HTR-8/SVneo (cell line): ENCODE results near the gene FBXL3.
A peak's percentile ranks its signal among the peaks of the same experiment; 100 is the strongest.
"Not testable (repeated sequence)": the region's sequence is repeated elsewhere in the genome, so short reads cannot be mapped to it uniquely, and the experiment has no call there.

ENCODE experiments used
- DNase-seq: peaks from one replicate; pipeline ENCODE4 v3.0.0; 2011; ENCODE audit warnings: low spot score, mixed read lengths; ENCODE audit not compliant: insufficient read length
- FAIRE-seq: peaks from 2 replicates; lab custom pipeline; 2011; peaks lifted over from hg19 to GRCh38; lab: Jason Lieb, UNC

FBXL3 gene

DNA sequence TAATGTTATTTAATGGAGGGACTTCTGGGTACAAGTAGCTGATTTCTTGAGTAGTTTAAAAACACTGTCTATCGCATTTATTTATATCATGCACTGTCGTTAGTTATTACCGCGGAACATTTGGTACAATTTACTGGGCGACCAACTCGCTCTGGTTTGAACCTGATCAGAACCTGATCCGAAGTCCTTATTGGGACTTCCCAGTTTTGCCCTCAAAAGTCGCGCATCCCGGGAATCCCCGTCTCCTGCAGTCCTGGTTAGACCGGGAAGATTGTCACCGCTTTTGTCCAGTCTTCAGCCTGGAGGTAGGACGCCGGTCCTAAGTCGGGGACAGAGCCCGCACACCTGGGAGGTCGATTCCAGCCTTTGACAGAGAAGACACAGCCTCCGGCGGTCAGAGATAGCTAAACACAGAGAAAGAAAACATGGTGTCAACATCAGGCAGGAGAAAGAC is 34.4 kb downstream of the FBXL3 start:
- no peak for FAIRE-seq
- no peak for DNase-seq

DNA sequence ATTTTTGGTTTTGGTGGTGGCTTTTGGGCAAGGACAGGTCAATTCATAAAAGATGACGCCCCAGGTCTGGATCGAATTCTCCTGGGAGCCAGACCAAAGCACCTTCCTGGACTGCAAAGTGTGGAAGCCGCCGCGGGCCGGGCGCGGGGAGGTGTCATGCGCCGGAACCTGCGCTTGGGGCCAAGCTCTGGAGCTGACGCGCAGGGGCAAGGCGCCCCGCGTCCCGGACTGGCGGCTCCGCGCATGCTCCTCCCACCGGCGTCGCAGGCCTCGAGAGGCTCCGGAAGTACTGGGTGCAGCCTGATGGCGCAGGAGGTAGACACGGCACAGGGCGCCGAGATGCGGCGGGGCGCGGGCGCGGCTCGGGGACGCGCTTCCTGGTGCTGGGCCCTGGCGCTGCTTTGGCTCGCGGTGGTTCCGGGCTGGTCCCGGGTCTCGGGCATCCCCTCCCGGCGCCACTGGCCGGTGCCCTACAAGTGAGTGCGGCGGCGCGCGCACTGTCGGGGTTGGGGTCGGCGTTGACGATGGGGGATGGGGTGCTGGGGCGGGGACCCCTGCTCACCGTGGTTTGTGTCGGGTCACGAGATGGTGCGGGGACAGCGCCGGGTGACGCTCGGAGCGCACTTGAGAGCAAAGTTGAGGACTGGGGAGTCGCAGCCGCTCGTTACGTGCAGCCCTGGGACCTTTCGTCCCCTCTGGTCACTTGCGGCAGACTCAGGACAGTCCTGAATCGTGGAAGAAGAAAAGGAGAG is 35.0 kb downstream of the FBXL3 start, which contains the start of gene CLN5:
Gene CLN5, plus strand, starts transcription at position 286 of the 752 bp plus-strand sequence. Its CDS starts 18 bp downstream, at position 304.
- FAIRE-seq (peak; percentile 68), DNase-seq (peak; percentile 83)

GRCh38 chr13:76991432-76991795 is 35.5 kb downstream of the FBXL3 start:
- no peak for FAIRE-seq
- DNase-seq = no peak

DNA sequence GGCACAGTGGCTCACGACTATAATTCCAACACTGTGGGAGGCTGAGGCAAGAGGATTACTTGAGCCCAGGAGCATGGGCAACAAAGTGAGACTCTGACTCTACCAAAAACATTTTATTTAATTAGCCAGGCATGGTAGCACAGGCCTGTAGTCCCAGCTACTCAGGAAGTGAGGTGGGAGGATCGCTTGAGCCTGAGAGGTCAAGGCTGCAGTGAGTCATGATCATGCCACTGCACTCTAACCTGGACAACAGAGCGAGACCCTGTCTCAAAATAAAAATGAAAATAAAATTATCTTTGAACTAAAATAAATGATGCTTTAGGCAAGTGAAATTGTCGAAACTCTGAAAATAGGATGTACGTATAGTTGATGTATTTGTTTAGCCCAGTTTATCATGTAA is 43.3 kb downstream of the FBXL3 start:
- FAIRE-seq (no peak), DNase-seq (no peak)

DNA sequence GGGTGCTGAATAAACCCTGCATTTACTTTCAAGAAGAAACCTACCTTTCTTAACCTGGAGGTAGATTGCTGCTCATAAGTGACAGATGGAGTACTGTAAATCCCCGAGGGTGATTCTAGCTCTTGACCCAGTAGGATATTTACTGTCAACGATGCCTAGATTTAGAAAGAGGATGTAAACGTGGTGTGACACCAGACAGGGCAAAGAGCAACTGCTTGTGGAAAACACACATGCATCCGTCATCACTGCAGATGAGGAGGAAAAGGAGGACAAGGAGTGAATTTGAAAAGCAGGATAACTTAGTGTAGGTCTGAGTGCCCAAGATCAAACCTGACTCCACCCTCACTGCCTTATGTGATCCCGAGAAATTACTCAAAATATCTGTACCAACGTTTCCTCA is 44.9 kb downstream of the FBXL3 start:
- FAIRE-seq (no peak), DNase-seq (no peak)

DNA sequence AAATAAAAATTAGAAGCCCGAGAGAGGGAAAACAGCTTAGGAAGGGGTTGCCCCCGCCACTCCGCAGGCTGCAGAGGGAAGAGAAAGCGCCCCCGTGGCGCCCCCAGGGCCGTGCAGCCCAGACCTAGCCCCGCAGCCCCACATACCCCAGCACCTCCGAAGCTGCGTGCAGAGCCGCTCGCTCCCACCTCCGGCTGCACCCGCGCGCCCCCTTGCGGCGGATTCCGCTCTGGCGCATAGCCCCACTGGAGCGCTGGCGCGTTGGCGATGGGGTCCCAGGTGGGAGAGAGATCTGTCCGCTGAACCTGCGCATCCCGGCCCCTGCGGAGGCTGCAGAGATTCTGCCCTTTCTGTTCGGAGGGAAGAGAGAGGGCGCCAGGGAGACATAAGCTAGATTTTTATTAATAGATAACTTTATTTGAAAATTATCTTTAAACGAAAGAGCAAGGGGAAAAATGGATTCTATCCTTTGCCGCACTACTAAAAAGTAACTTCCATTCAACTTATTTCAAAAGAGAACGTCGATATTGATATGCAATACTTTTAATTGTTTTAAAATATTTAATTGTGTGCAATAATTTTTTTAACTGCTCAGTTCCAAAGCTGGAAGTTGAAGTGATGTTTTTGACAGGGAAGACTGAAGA is 46.8 kb downstream of the FBXL3 start:
- peak; percentile 72 for DNase-seq
- FAIRE-seq = no peak

- DNase-seq (no peak), FAIRE-seq (no peak)
Observed at GRCh38 chr13:76976929-76977328, 50.0 kb downstream of the FBXL3 start.

GRCh38 chr13:76976490-76976889 is 50.5 kb downstream of the FBXL3 start:
- no peak for FAIRE-seq

DNA sequence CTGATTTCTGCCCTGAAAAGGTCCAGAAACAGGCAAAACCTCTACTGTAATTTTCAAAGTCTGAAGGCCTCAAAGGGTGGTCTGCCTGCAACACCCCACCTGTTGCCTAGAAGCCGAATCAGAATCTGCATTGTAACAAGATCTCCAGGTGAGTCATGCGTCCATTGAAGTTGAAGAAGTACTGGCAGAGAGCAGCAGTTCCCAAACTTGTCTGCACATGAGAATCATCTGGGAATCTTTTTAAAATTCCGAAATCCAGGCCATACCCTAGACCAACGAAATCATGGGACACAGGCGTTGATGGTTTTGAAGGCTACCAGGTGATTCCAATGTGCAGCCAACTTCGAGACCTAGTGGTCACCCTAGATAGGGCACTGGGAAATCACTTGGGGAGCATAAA is 51.1 kb downstream of the FBXL3 start:
- no peak for FAIRE-seq
- no peak for DNase-seq

More at GRCh38 chr13:76976490-76976889, 50.5 kb downstream of the FBXL3 start:
- no peak for DNase-seq

- FAIRE-seq (no peak), DNase-seq (no peak)
Observed at GRCh38 chr13:76974618-76974975, 52.4 kb downstream of the FBXL3 start.

DNA sequence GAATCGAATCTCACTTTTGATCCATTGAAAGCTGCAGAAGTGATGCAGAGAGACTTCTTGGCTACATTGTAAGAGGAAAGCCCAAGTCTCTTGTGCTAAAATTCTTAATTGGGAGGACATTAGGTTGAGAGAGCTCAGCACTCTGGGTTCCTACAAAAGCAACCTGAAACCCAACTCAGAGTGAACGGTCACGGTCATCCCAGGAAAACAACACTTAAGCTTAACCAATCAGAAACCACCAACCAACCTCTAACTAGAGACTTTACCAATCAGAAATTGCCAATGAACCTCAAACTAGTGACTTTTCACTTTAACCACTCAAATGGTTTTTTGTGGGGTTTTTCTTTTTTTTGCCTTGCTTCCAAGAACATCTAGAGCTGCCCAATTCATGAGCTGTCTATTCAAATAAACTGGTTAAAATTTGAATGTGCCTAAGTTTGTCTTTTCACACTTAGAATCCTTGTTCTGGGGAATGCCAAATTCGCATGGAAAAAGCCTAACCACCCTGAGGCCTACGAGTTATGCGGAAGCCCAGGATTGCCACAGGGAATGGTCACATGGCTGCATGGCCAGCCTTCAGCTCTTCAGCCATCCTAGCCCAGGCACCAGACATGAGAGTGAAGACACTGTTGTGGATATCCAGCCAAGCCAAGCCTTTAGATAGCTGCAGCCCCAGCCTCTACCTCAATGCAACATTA is 52.9 kb downstream of the FBXL3 start:
- DNase-seq (no peak), FAIRE-seq (no peak)

GRCh38 chr13:76971851-76972829 is 54.8 kb downstream of the FBXL3 start:
- FAIRE-seq = no peak
- DNase-seq = no peak

- FAIRE-seq = no peak
- no peak for DNase-seq
Observed at GRCh38 chr13:76971215-76971614, 55.7 kb downstream of the FBXL3 start.

DNA sequence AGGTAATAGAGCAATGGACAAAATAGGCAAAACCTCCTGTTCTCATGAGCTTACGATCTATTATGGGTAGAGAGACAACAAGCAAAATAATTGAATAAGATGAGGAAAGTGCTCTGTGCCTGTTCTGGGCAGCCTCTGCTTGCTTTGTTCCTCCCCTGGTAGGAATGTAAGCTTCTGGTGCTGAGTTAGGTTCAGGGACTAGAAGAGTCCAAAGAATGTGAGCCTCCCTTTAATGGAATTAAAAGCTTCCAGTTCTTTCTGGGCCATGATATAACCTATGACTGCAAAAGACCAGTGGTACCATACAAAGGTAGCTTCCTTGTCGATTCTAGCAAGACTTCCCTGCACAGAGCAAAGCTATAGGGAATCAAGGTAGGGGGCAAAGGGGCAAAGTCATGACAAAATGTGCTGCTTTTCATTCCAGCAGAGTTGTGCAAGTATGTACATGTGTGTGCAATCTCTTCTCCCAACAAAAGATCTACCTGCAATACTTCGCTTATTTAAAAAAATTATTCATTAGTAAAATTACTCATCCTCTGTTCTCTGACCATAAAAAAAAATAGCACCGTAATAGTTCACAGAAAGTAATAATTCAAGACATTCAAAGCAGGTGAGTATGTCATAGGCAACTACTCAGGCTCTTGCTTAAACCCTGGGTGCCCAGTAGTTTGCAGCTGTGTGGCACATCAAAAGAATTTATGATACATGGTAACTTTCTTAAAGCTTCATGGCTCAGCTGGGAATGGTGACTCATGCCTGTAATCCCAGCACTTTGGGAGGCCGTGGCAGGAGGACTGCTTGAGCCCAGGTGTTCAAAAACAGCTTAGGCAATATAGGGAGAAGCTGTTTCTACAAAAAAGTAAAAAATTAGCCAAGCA is 57.2 kb downstream of the FBXL3 start:
- FAIRE-seq (no peak), DNase-seq (no peak)

DNA sequence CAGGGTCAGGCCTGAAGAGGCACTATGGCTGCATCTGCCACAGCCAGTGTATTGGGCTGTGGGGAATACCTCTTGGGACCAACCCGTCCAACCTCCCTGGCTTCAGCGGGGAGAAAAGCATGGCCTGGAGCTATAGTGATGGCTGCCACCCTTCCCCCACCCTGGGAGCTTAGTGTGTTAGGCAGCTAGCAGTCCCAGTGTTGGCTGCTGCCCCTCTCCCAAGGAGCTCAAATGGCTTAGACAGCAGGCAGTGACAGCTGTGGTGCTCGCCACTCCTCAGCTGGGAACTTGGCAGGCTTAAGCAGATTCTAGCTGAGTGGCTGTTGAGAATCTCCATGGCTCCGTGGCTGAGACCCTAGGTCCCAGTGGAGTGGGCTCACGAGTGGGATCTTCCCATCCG is 58.9 kb downstream of the FBXL3 start:
- DNase-seq (no peak), FAIRE-seq (no peak)

DNA sequence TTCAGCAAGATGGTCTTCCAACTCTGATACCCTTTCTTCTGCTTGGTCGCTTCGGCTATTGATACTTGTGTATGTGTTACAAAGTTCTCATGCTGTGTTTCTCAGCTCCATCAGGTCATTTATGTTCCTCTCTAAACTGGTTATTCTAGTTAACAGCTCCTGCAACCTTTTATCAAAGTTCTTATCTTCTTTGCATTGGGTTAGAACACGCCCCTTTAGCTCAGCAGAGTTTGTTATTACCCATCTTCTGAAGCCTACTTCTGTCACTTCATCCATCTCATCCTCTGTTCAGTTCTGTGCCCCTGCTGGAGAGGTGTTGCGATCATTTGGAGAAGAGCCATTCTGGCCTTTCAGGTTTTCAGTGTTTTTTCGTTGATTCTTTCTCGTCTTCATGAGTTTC is 59.9 kb downstream of the FBXL3 start:
- FAIRE-seq (no peak), DNase-seq (no peak)

DNA sequence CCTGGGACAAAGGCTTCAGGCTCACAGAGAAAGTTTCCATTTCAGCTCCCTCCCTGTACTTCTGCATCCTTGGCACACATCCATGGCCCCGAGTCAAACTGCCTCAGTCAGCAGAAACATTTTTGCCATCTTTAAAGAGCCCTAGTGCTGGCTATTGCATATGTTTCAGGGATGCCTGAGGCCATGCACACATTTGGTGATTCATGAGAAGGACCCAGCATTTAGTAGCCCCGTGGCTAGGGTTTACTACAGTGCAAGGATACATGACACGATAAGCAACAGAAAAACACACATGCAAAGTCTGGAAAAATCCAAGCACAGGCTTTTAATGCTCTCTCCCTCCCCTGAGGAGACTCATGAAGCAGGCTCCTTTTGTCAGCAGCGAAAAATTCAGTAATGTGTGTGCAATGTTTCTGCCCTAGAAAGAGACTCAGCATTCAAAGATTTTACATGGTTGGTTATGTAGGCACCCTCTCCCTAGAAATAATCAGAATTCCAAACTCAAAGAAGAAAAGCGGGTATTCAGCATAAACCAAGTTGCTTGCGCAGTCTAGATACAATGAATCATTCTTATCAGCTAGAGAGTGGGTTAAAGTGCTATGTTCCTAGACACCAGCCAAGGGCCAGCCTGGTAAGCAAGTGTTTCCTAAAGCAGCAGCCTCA is 61.1 kb downstream of the FBXL3 start:
- no peak for DNase-seq
- no peak for FAIRE-seq

DNA sequence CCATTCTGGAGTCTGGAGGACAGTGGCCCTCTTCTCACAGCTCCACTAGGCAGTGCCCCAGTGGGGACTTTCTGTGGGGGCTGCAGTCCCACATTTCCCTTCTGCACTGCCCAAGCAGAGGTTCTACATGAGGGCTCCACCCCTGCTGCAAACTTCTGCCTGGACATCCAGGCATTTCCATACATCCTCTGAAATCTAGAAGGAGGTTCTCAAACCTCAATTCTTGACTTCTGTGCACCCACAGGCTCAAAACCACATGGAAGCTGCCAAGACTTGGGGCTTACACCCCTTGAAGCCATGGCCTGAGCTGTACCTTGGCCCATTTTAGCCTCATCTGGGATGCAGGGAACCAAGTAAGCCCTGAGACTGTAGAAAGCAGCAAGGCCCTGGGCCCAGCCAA is 67.2 kb downstream of the FBXL3 start:
- not testable (repeated sequence) for DNase-seq, FAIRE-seq
